ENCODE data around the gene MYO1H.

MYO1H gene

GRCh38 chr12:109493090-109493489, 145.4 kb downstream of the MYO1H start:
- DNase-seq (ENCODE audit: low spot score): no peak

GRCh38 chr12:109493938-109494337, 146.2 kb downstream of the MYO1H start:
- DNase-seq (ENCODE audit: low spot score): no peak

GRCh38 chr12:109494348-109494881, 146.7 kb downstream of the MYO1H start:
- no peak for DNase-seq (ENCODE audit: low spot score)

GRCh38 chr12:109495012-109495411, 147.3 kb downstream of the MYO1H start:
- no peak for DNase-seq (ENCODE audit: low spot score)

- DNase-seq (ENCODE audit: low spot score): no peak
Measured at GRCh38 chr12:109496306-109496705, 148.6 kb downstream of the MYO1H start.

- DNase-seq (ENCODE audit: low spot score): no peak
Measured at GRCh38 chr12:109497675-109498074, 150.0 kb downstream of the MYO1H start.
